IPS-NIHi11 (cell line): ENCODE measurements around the gene AMOT.

ENCODE experiments used
- DNase-seq: peaks from one replicate; pipeline ENCODE4 v3.0.0; 2012; ENCODE audit warnings: mixed read lengths, low spot score

Gene AMOT

GRCh38 chrX:112799425-112799824 is 41.2 kb downstream of the AMOT start:
- DNase-seq, result no peak

- no peak for DNase-seq
Measured at GRCh38 chrX:112798736-112799135, 41.9 kb downstream of the AMOT start.

- DNase-seq, result no peak
Measured at GRCh38 chrX:112789931-112790330, 50.7 kb downstream of the AMOT start.

- DNase-seq, result no peak
Measured at GRCh38 chrX:112786076-112786475, 54.6 kb downstream of the AMOT start.

GRCh38 chrX:112785344-112785743 is 55.3 kb downstream of the AMOT start:
- DNase-seq, result no peak

GRCh38 chrX:112784692-112785091 is 55.9 kb downstream of the AMOT start:
- no peak for DNase-seq

GRCh38 chrX:112779139-112779538 is 61.5 kb downstream of the AMOT start:
- no peak for DNase-seq

- DNase-seq, result no peak
Measured at GRCh38 chrX:112774651-112775293, 65.9 kb downstream of the AMOT start.

GRCh38 chrX:112774142-112774541 is 66.5 kb downstream of the AMOT start:
- DNase-seq, result no peak

GRCh38 chrX:112769034-112769433 is 71.6 kb downstream of the AMOT start:
- DNase-seq, result no peak

- DNase-seq, result no peak
Measured at GRCh38 chrX:112768563-112768962, 72.1 kb downstream of the AMOT start.

GRCh38 chrX:112766774-112767173 is 73.9 kb downstream of the AMOT start:
- no peak for DNase-seq

- no peak for DNase-seq
Measured at GRCh38 chrX:112761242-112762207, 79.1 kb downstream of the AMOT start.

GRCh38 chrX:112760697-112761096 is 79.9 kb downstream of the AMOT start:
- no peak for DNase-seq

- DNase-seq, result no peak
Measured at GRCh38 chrX:112759966-112760365, 80.7 kb downstream of the AMOT start.

- no peak for DNase-seq
Measured at GRCh38 chrX:112759512-112759911, 81.1 kb downstream of the AMOT start.

- no peak for DNase-seq
Measured at GRCh38 chrX:112757946-112758345, 82.7 kb downstream of the AMOT start.

GRCh38 chrX:112753116-112753515 is 87.5 kb downstream of the AMOT start:
- no peak for DNase-seq

- no peak for DNase-seq
Measured at GRCh38 chrX:112751076-112751475, 89.6 kb downstream of the AMOT start.

- DNase-seq, result no peak
Measured at GRCh38 chrX:112746812-112747595, 93.6 kb downstream of the AMOT start.

GRCh38 chrX:112738347-112739033 is 102.1 kb downstream of the AMOT start:
- no peak for DNase-seq

- no peak for DNase-seq
Measured at GRCh38 chrX:112736310-112736709, 104.3 kb downstream of the AMOT start.
